Ishikawa (cell line): ENCODE results near the gene ING5.

ENCODE experiments used
- CEBPB ChIP-seq: IDR thresholded peaks from 2 replicates; pipeline ENCODE4 v1.6.1; 2012
- EP300 ChIP-seq: IDR thresholded peaks from 2 replicates; pipeline ENCODE4 v1.6.1; 2012; ENCODE audit warnings: borderline replicate concordance
- FOXM1 ChIP-seq: IDR thresholded peaks from 2 replicates; pipeline ENCODE4 v1.6.1; 2012; ENCODE audit warnings: low read depth, borderline replicate concordance
- RAD21 ChIP-seq: IDR thresholded peaks from 2 replicates; pipeline ENCODE4 v1.6.1; 2012; ENCODE audit warnings: low read depth
- TAF1 ChIP-seq: IDR thresholded peaks from 2 replicates; pipeline ENCODE4 v1.6.1; 2012; ENCODE audit warnings: low read depth, mild to moderate bottlenecking
- TCF12 ChIP-seq: IDR thresholded peaks from 2 replicates; pipeline ENCODE4 v1.6.1; 2012; ENCODE audit warnings: low read depth
- YY1 ChIP-seq: IDR thresholded peaks from 2 replicates; pipeline ENCODE4 v1.6.1; 2012; ENCODE audit warnings: low read depth
- TF ChIP-seq, protein P1 (sequence below): IDR thresholded peaks from 2 replicates; pipeline ENCODE4 v1.6.1; 2012; ENCODE audit warnings: low read depth, mild to moderate bottlenecking
- TF ChIP-seq, protein P2 (sequence below): IDR thresholded peaks from 2 replicates; pipeline ENCODE4 v1.6.1; 2012

DNA sequence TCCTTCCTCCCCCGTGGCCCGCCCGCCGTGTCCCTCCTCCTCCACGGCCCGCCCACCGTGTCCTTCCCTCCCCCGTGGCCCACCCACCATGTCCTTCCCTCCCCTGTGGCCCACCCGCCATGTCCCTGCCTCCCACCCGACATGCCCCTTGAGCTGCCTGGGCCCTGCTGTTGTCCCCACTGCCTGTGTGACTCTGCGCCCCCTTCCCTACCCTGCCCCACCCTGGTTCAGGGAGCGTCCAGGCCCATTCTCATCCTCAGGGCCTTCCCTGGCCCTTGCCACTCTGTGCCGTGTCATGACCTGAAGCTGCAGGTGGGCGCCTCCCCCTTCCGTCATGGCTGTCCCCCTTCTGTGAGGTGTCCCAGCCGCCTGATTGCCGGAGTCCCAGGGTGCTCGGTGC lies 53.3 kb downstream of the ING5 start:
- TF ChIP-seq FOXM1 (no peak), RAD21 (no peak), EP300 (no peak), CEBPB (no peak), YY1 (no peak), TCF12 (no peak), TAF1 (no peak)
- TF ChIP-seq, protein P1, sequence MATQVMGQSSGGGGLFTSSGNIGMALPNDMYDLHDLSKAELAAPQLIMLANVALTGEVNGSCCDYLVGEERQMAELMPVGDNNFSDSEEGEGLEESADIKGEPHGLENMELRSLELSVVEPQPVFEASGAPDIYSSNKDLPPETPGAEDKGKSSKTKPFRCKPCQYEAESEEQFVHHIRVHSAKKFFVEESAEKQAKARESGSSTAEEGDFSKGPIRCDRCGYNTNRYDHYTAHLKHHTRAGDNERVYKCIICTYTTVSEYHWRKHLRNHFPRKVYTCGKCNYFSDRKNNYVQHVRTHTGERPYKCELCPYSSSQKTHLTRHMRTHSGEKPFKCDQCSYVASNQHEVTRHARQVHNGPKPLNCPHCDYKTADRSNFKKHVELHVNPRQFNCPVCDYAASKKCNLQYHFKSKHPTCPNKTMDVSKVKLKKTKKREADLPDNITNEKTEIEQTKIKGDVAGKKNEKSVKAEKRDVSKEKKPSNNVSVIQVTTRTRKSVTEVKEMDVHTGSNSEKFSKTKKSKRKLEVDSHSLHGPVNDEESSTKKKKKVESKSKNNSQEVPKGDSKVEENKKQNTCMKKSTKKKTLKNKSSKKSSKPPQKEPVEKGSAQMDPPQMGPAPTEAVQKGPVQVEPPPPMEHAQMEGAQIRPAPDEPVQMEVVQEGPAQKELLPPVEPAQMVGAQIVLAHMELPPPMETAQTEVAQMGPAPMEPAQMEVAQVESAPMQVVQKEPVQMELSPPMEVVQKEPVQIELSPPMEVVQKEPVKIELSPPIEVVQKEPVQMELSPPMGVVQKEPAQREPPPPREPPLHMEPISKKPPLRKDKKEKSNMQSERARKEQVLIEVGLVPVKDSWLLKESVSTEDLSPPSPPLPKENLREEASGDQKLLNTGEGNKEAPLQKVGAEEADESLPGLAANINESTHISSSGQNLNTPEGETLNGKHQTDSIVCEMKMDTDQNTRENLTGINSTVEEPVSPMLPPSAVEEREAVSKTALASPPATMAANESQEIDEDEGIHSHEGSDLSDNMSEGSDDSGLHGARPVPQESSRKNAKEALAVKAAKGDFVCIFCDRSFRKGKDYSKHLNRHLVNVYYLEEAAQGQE, result no peak
- TF ChIP-seq, protein P2, sequence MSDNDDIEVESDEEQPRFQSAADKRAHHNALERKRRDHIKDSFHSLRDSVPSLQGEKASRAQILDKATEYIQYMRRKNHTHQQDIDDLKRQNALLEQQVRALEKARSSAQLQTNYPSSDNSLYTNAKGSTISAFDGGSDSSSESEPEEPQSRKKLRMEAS, result no peak
